Esophagus muscularis mucosa (tissue), 4 donors: ENCODE results near the gene LAMTOR2. TPM values are rescaled to one million over a fixed set of nuclear protein-coding genes. Genes with fewer than 3 reads are reported as not detected.
A peak's percentile ranks its signal among the peaks of the same experiment; 100 is the strongest.

ENCODE experiments used
- DNase-seq: peaks from one replicate; pipeline ENCODE4 v3.0.0-alpha.2; 2017; ENCODE audit errors: extremely low spot score
- H3K27ac ChIP-seq, 4 donors: fragments of 200-600 bp; sonication (generic); replicated peaks in 1 of 4; 1 replicate in 3 of 4; 2 replicates in 1 of 4; pipeline ENCODE4 v1.5.1; 2016 to 2019; ENCODE audit warnings: mild to moderate bottlenecking in 1 of 4
- H3K27me3 ChIP-seq, 4 donors: fragments of 200-600 bp; sonication (generic); one replicate each; pipeline versions ENCODE4 v1.5.1 to v1.6.0; 2016 to 2019
- H3K36me3 ChIP-seq, 4 donors: fragments of 200-600 bp; sonication (generic); one replicate each; pipeline ENCODE4 v1.5.1; 2016 to 2019
- H3K4me1 ChIP-seq, 4 donors: fragments of 200-600 bp; sonication (generic); one replicate each; pipeline ENCODE4 v1.5.1; 2016 to 2019
- H3K4me3 ChIP-seq, 4 donors: fragments of 200-600 bp; sonication (generic); 1 replicate in 2 of 4; 2 replicates in 2 of 4; pipeline ENCODE4 v1.5.1; 2016 to 2019; ENCODE audit warnings: mild to moderate bottlenecking in 4 of 4, moderate library complexity in 1 of 4
- H3K9me3 ChIP-seq, 4 donors: fragments of 200-600 bp; sonication (generic); 1 replicate in 3 of 4; 2 replicates in 1 of 4; pipeline ENCODE4 v1.5.1; 2016 to 2019
- EP300 ChIP-seq: sonication (generic); formaldehyde crosslinking; IDR thresholded peaks from one replicate; pipeline ENCODE4 v1.6.1; 2017; ENCODE audit warnings: antibody characterized with exemption
- POLR2A ChIP-seq: fragments of 450-650 bp; IDR thresholded peaks from one replicate; pipeline ENCODE4 v1.6.1; 2017; ENCODE audit warnings: antibody characterized with exemption, moderate library complexity, mild to moderate bottlenecking, low read depth
- POLR2AphosphoS5 ChIP-seq, 2 donors: sonication (generic); formaldehyde crosslinking; IDR thresholded peaks; one replicate each; pipeline ENCODE4 v1.6.1; 2017; ENCODE audit warnings: antibody characterized with exemption in 2 of 2
- WGBS: methylation state at CpG from one replicate; pipeline ENCODE4 v1.1.5; 2018; 5-methylcytosine and 5-hydroxymethylcytosine counted together
- intact Hi-C: fragments of 100-400 bp; cut with DNase I; formaldehyde crosslinking; loops from one replicate; pipeline ENCODE4 v1.15.1; 2023
- total RNA-seq, 4 donors: library from RNA; depleted of rRNA; stranded (reverse); fragments of >200 nt; gene quantifications; one replicate each; pipeline versions ENCODE4 v1.1.0 to v1.2.1, GENCODE V29; 2016
- TF ChIP-seq, protein P1 (sequence below), 3 experiments: fragments of 200-600 bp in 2 of 3; fragments of 450-650 bp in 1 of 3; sonication (generic) in 2 of 3; IDR thresholded peaks; one replicate each; pipeline ENCODE4 v1.5.1; 2017 to 2019; ENCODE audit warnings: antibody characterized with exemption in 3 of 3, mild to moderate bottlenecking in 2 of 3, moderate library complexity in 1 of 3

LAMTOR2 gene
- total RNA-seq, 4 donors from 2014 or later = 59.3 to 106 (median 75.5) TPM

DNA sequence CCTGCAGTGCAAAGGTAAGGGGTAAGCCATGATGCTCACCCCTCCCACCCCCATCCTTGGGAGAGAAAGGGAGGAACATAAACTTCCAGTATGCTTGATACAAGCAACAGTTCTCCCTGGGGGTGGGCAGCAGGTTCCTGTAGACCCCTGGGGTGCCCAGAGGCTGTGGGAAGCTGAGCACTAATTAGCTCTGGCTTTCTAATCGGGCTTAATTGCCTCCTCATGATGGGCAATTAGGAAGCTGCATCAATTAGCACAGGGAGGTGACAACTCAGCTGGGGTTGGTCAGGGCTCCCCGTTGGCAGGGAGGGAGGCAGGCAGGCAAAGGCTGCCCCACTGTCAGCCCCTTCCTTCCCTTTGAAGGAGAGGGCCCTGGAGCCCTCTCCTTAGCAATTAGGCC, 44.2 kb downstream of the LAMTOR2 start:
- 71% methylated on average over 1 of the region's 2 CpGs for WGBS
- Histone ChIP-seq H3K27ac (peak overlapping the region in 3 of 4 donors; percentile 2 to 83 (median 14)), H3K4me1 (peaks cover 55 to 64% (median 62%) of the 10 kb centered on the region in 4 donors), H3K27me3 (no peaks in the 10 kb centered on the region), H3K4me3 (no peak overlapping the region), H3K9me3 (no peaks in the 10 kb centered on the region), H3K36me3 (no peaks in the 10 kb centered on the region)
- no peak for TF ChIP-seq POLR2A
- TF ChIP-seq, protein P1, sequence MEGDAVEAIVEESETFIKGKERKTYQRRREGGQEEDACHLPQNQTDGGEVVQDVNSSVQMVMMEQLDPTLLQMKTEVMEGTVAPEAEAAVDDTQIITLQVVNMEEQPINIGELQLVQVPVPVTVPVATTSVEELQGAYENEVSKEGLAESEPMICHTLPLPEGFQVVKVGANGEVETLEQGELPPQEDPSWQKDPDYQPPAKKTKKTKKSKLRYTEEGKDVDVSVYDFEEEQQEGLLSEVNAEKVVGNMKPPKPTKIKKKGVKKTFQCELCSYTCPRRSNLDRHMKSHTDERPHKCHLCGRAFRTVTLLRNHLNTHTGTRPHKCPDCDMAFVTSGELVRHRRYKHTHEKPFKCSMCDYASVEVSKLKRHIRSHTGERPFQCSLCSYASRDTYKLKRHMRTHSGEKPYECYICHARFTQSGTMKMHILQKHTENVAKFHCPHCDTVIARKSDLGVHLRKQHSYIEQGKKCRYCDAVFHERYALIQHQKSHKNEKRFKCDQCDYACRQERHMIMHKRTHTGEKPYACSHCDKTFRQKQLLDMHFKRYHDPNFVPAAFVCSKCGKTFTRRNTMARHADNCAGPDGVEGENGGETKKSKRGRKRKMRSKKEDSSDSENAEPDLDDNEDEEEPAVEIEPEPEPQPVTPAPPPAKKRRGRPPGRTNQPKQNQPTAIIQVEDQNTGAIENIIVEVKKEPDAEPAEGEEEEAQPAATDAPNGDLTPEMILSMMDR (IDR thresholded peaks at IDR 0.05) = no peak
- TF ChIP-seq POLR2AphosphoS5 (IDR thresholded peaks at IDR 0.05) = no peak
- no peak for TF ChIP-seq EP300
- intact Hi-C loops = loop anchor here (5.0 kb wide), 1 partner anchor 114 kb away; the partner anchor contains the start of gene PMF1
- no peak for DNase-seq

DNA sequence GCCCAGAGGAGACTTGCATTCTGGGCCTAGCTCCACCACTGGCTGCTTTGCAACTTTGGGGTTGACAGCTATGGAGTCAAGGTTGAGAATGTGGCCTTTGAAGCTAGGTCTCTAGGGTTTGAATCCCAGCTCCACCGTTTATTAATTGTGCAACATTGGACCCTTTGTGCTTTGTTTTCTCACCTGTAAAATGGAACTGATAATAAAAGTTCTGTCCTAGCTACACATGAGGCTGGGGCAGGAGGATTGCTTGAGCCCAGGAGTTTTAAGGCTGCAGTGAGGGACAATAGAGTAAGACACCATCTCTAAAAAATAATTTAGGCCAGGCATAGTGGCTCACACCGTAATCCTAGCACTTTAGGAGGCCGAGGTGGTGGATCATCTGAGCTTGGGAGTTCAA, 44.7 kb downstream of the LAMTOR2 start:
- 83% methylated on average over 3 of the region's 3 CpGs for WGBS
- DNase-seq = no peak
- Histone ChIP-seq H3K9me3 (no peaks in the 10 kb centered on the region), H3K36me3 (no peaks in the 10 kb centered on the region), H3K27ac (peak overlapping the region in 3 of 4 donors; percentile 2 to 14 (median 5)), H3K27me3 (no peaks in the 10 kb centered on the region), H3K4me3 (no peak overlapping the region), H3K4me1 (peaks cover 59 to 69% (median 67%) of the 10 kb centered on the region in 4 donors)
- intact Hi-C loops = loop anchor here (5.0 kb wide), 1 partner anchor 113 kb away; the partner anchor contains the start of gene PMF1
- TF ChIP-seq, protein P1 (IDR thresholded peaks at IDR 0.05) = no peak
- TF ChIP-seq EP300 (no peak), POLR2AphosphoS5 (IDR thresholded peaks at IDR 0.05) (no peak), POLR2A (no peak)

DNA sequence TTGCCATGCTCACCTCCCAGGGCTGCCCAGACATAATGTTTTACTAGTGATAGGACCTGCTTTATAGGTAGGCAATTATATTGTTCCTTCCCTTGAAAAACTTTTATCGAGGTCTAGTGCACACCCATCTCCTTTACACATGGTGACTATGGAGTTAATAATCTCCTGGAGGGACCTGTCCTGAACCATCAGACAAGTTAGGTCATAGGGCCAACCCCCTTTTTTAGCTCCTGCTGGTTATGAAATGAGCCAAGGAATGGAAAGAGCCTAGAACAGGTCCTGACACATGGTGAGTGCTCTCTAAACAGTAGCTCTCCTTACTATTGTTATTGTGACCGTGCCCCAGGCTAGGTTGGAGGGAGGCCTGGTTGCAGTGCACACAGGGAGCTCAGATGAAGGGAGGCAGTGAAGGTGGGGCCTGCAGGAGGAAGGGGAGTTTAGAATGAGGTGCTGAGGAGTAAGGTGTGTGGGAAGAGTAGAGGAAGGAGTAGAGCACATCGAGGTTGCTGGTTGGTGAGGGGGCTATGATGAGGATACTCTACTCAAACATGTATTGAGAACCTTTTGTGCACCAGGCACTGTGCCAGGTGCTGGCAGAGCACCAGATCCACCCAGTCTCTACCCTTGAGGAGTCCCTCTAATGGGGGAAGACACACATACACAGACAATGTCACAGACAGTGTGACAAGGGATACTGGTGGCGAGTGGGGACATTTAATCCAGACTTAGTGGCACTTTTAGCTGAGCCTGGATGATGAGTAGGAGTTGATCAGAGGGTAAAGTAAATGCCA, 45.8 kb downstream of the LAMTOR2 start:
- Histone ChIP-seq H3K27ac (peak overlapping the region in 3 of 4 donors; percentile 13 to 92 (median 90)), H3K27me3 (no peaks in the 10 kb centered on the region), H3K4me1 (peaks cover 71 to 80% (median 77%) of the 10 kb centered on the region in 4 donors), H3K9me3 (no peaks in the 10 kb centered on the region), H3K4me3 (no peak overlapping the region), H3K36me3 (no peaks in the 10 kb centered on the region)
- TF ChIP-seq EP300 (no peak), POLR2A (no peak)
- intact Hi-C loops = no loop called here
- DNase-seq = no peak
- WGBS = 56% methylated on average over 4 of the region's 4 CpGs

DNA sequence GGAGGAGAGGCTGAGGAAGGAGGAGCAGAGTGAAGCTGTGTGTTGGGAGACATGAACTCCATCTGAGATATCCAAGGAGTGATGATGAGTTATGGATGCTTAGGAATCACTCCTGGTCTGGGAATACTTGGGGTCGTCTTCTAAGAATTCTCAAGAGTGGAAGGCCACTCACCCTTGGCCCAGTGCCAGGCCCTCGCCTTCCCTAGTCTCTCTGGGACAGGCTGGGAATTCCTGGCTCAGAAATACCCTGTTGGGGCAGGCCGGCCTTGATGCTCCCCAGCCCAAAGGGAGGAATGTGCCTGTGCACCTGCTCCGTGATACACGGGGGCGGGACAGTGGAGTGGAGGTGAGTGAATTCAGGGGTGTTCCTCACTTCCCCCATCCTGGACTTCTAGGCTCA, 47.3 kb downstream of the LAMTOR2 start:
- H3K4me3 ChIP-seq = no peak overlapping the region
- H3K4me1 ChIP-seq = peaks cover 72 to 80% (median 78%) of the 10 kb centered on the region in 4 donors
- H3K9me3 ChIP-seq = no peaks in the 10 kb centered on the region
- DNase-seq = no peak
- intact Hi-C loops = no loop called here
- 53% methylated on average over 6 of the region's 6 CpGs for WGBS
- H3K36me3 ChIP-seq = no peaks in the 10 kb centered on the region
- peak overlapping the region; percentile 89 to 92 (median 91) for H3K27ac ChIP-seq
- no peak for TF ChIP-seq POLR2AphosphoS5 (IDR thresholded peaks at IDR 0.05)
- no peak for TF ChIP-seq POLR2A
- TF ChIP-seq, protein P1 (IDR thresholded peaks at IDR 0.05) = no peak
- TF ChIP-seq EP300 = no peak
- no peaks in the 10 kb centered on the region for H3K27me3 ChIP-seq

DNA sequence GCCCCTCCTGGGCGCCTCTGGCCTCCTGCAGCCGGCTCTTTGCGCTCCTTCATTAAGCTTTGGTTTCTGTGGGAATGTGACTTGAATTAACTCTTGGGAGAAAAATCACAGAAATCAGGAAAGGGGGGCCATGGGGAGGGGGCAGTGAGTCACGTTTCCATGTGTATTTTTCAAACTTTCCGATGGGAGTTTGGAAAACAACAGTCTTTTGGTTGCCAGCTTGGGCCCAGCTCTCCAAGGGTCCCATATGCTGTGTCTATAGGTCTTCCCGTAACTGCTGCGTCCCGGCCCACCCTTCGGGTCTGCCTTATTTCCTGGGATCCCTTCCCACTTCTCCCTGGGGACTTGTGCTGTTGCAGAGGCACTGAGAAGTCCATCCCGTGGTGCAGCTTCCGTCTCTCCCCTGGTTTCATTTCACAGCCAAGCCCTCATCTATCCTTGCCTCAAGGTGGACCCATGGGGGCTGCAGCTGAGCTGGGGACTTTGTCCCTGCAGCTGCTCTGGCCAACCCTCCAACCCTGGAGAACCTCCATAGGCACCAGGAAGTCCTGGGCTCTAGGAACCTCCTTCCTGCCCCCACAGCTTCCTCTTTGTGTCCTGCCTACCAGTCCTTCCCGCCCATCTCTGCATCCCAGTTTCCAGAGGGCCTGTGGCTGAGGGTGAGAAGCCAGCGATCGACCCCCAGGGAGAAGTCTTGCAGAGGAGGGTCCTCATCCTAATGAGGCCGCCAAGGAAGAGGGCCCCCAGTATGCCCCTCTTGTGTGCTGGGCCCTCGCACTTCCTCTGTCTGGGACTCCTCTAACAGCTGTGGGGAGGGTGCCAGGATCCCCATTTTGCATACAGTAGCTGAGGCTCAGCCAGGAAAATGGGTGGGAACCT, 48.3 kb downstream of the LAMTOR2 start:
- H3K4me3 ChIP-seq = peak overlapping the region in 2 of 4 donors; percentile 36 to 53
- H3K27ac ChIP-seq = peak overlapping the region; percentile 89 to 92 (median 91)
- no peak for DNase-seq
- no peaks in the 10 kb centered on the region for H3K27me3 ChIP-seq
- peaks cover 68 to 78% (median 75%) of the 10 kb centered on the region in 4 donors for H3K4me1 ChIP-seq
- WGBS = 38% methylated on average over 15 of the region's 16 CpGs
- intact Hi-C loops = no loop called here
- no peak for TF ChIP-seq POLR2AphosphoS5 (IDR thresholded peaks at IDR 0.05)
- TF ChIP-seq, protein P1 (IDR thresholded peaks at IDR 0.05) = no peak
- no peak for TF ChIP-seq POLR2A
- TF ChIP-seq EP300 = no peak
- no peaks in the 10 kb centered on the region for H3K36me3 ChIP-seq
- no peaks in the 10 kb centered on the region for H3K9me3 ChIP-seq
